PC-3 (cell line): ENCODE results near the gene HCAR3.

Experiments
- EZH2 ChIP-seq: fragments of 300-600 bp; sonication (generic); IDR thresholded peaks from one replicate; pipeline ENCODE4 v1.6.1; 2017; ENCODE audit warnings: antibody characterized with exemption, mild to moderate bottlenecking, low read length; ENCODE audit not compliant: unreplicated experiment
- EZH2phosphoT487 ChIP-seq: fragments of 300-600 bp; sonication (generic); IDR thresholded peaks from 2 replicates; pipeline ENCODE4 v1.6.1; 2018; ENCODE audit warnings: mild to moderate bottlenecking, antibody characterized with exemption, low read length, borderline replicate concordance
- TF ChIP-seq, protein P1 (sequence below): fragments of 300-600 bp; sonication (generic); conservative IDR thresholded peaks from 2 replicates; pipeline ENCODE4 v1.5.1; 2017; ENCODE audit warnings: antibody characterized with exemption, low read depth, mild to moderate bottlenecking, low read length

DNA sequence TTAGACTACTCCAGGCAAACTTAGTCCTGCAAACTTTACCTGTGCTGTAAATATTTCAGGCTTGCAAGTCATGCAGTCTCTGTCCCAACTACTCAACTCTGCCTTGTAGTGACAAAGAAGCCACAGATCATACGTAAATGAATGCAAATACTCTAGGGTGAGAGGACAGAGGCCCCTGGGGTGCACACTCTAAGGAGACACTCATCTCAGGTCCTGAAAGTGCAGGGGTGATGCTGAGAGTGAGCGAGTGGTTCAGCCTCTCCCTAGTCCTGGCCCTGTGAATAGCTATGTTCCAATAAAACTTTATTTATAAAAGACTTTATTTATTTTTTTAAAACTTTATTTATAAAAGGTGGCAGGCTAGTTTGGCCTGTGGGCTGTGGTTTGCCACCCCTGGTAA is 48.3 kb downstream of the HCAR3 start:
- TF ChIP-seq, protein P1, sequence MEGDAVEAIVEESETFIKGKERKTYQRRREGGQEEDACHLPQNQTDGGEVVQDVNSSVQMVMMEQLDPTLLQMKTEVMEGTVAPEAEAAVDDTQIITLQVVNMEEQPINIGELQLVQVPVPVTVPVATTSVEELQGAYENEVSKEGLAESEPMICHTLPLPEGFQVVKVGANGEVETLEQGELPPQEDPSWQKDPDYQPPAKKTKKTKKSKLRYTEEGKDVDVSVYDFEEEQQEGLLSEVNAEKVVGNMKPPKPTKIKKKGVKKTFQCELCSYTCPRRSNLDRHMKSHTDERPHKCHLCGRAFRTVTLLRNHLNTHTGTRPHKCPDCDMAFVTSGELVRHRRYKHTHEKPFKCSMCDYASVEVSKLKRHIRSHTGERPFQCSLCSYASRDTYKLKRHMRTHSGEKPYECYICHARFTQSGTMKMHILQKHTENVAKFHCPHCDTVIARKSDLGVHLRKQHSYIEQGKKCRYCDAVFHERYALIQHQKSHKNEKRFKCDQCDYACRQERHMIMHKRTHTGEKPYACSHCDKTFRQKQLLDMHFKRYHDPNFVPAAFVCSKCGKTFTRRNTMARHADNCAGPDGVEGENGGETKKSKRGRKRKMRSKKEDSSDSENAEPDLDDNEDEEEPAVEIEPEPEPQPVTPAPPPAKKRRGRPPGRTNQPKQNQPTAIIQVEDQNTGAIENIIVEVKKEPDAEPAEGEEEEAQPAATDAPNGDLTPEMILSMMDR: no peak
- TF ChIP-seq EZH2: no peak
- TF ChIP-seq EZH2phosphoT487: no peak
